Measurements from ENCODE around the gene ALAS1.

DNA sequence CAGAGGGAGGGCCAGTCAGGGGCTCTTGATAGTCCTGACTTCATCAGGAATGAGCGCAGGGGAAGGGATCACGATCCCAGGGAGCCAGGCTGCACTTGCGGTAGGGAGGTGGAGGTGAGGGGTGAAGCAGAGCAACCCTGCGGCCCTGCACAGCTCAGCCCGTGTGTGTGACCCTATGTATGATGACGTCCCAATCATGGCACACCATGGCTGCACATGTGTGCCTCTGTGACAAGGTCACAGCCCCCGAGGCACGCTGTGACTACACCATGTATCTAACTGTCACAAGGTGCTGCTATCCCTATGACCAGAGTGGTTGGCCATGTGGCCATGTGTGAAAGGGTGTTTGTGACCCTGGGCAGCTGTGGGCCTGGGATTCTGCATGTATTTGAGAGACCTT lies 13.3 kb upstream of the ALAS1 start:
- no peak for TF ChIP-seq CTCF (IDR thresholded peaks at IDR 0.05)
- TF ChIP-seq POLR2A (IDR thresholded peaks at IDR 0.05), result no peak

Measured in body of pancreas (tissue), 4 donors.